HAP-1 (cell line): ENCODE measurements around the gene MIAT.

Experiments
- DNase-seq, 2 experiments: peaks; one replicate each; pipeline ENCODE4 v3.0.0-alpha.2; 2016 to 2020; ENCODE audit warnings: low spot score in 2 of 2
- H3K27me3 ChIP-seq: fragments of 250-450 bp; sonication (Bioruptor Pico); 2 replicates; pipeline ENCODE4 v1.5.1; 2020; ENCODE audit warnings: low read depth, mild to moderate bottlenecking, moderate library complexity
- H3K36me3 ChIP-seq: fragments of 250-450 bp; sonication (Bioruptor Pico); replicated peaks from 2 replicates; pipeline ENCODE4 v1.5.1; 2020; ENCODE audit warnings: mild to moderate bottlenecking
- H3K4me1 ChIP-seq: fragments of 250-450 bp; sonication (Bioruptor Pico); 2 replicates; pipeline ENCODE4 v1.5.1; 2020; ENCODE audit warnings: mild to moderate bottlenecking
- H3K4me3 ChIP-seq: fragments of 250-450 bp; sonication (Bioruptor Pico); 2 replicates; pipeline ENCODE4 v1.5.1; 2020; ENCODE audit warnings: mild to moderate bottlenecking, moderate library complexity
- H3K9me3 ChIP-seq: fragments of 250-450 bp; sonication (Bioruptor Pico); 2 replicates; pipeline ENCODE4 v1.5.1; 2020; ENCODE audit warnings: mild to moderate bottlenecking, moderate library complexity
- in situ Hi-C: fragments of 300-500 bp; cut with MboI; formaldehyde crosslinking; loops from 3 replicates; pipeline ENCODE4 v1.14.3; 2020; ENCODE audit warnings: low sequenced_read_pairs, inconsistent platforms, mixed read lengths

Gene MIAT

GRCh38 chr22:26619510-26619909 is 37.9 kb upstream of the MIAT start:
- Histone ChIP-seq H3K36me3 (no peaks in the 10 kb centered on the region), H3K4me3 (no peak overlapping the region), H3K9me3 (no peaks in the 10 kb centered on the region), H3K27me3 (peaks cover 58% of the 10 kb centered on the region), H3K4me1 (no peaks in the 10 kb centered on the region)
- DNase-seq = no peak
- in situ Hi-C loops = no loop called here

GRCh38 chr22:26620197-26620596 is 37.2 kb upstream of the MIAT start:
- H3K4me3 ChIP-seq = no peak overlapping the region
- no peaks in the 10 kb centered on the region for H3K4me1 ChIP-seq
- no peak for DNase-seq
- no peaks in the 10 kb centered on the region for H3K36me3 ChIP-seq
- H3K9me3 ChIP-seq = no peaks in the 10 kb centered on the region
- in situ Hi-C loops = no loop called here
- peaks cover 51% of the 10 kb centered on the region for H3K27me3 ChIP-seq

GRCh38 chr22:26621663-26622062 is 35.7 kb upstream of the MIAT start, which contains the start of gene CRYBA4:
Gene CRYBA4 (plus strand): TSS chr22:26621963. CDS start chr22:26622597, 634 bp downstream.
- DNase-seq = no peak
- no peak within 1 kb of the TSS for H3K4me3 ChIP-seq
- H3K4me1 ChIP-seq = no peaks in the 10 kb centered on the region
- peaks cover 41% of the 10 kb centered on the region for H3K27me3 ChIP-seq
- in situ Hi-C loops = no loop called here
- H3K36me3 ChIP-seq = no peaks in the 10 kb centered on the region
- H3K9me3 ChIP-seq = no peaks in the 10 kb centered on the region

- Histone ChIP-seq H3K27me3 (peaks cover 20% of the 10 kb centered on the region), H3K36me3 (no peaks in the 10 kb centered on the region), H3K4me1 (no peaks in the 10 kb centered on the region), H3K4me3 (no peak overlapping the region), H3K9me3 (no peaks in the 10 kb centered on the region)
- DNase-seq = no peak
- in situ Hi-C loops = no loop called here
Measured at GRCh38 chr22:26623984-26624383, 33.4 kb upstream of the MIAT start.

GRCh38 chr22:26624803-26625202 is 32.6 kb upstream of the MIAT start:
- Histone ChIP-seq H3K36me3 (no peaks in the 10 kb centered on the region), H3K4me3 (no peak overlapping the region), H3K9me3 (no peaks in the 10 kb centered on the region), H3K27me3 (peaks cover 18% of the 10 kb centered on the region), H3K4me1 (no peaks in the 10 kb centered on the region)
- in situ Hi-C loops = no loop called here
- DNase-seq = no peak

- Histone ChIP-seq H3K4me3 (no peak overlapping the region), H3K27me3 (peaks cover 3% of the 10 kb centered on the region; the same call in 1 of the 2 replicates), H3K4me1 (no peaks in the 10 kb centered on the region), H3K9me3 (no peaks in the 10 kb centered on the region), H3K36me3 (no peaks in the 10 kb centered on the region)
- no peak for DNase-seq
- in situ Hi-C loops = no loop called here
Measured at GRCh38 chr22:26629988-26630761, 27.2 kb upstream of the MIAT start.

- Histone ChIP-seq H3K4me3 (no peak overlapping the region), H3K9me3 (no peaks in the 10 kb centered on the region; the same call in 1 of the 2 replicates), H3K27me3 (peaks cover 3% of the 10 kb centered on the region; the same call in 1 of the 2 replicates), H3K4me1 (no peaks in the 10 kb centered on the region), H3K36me3 (no peaks in the 10 kb centered on the region)
- in situ Hi-C loops = no loop called here
- DNase-seq = no peak
Measured at GRCh38 chr22:26631282-26631681, 26.1 kb upstream of the MIAT start.

- Histone ChIP-seq H3K9me3 (no peaks in the 10 kb centered on the region; the same call in 1 of the 2 replicates), H3K36me3 (no peaks in the 10 kb centered on the region), H3K4me3 (no peak overlapping the region), H3K4me1 (no peaks in the 10 kb centered on the region), H3K27me3 (no peaks in the 10 kb centered on the region)
- in situ Hi-C loops = no loop called here
- DNase-seq = no peak
Measured at GRCh38 chr22:26632422-26633155, 24.8 kb upstream of the MIAT start.

GRCh38 chr22:26634189-26634588 is 23.2 kb upstream of the MIAT start:
- in situ Hi-C loops = no loop called here
- Histone ChIP-seq H3K36me3 (no peaks in the 10 kb centered on the region), H3K9me3 (no peaks in the 10 kb centered on the region; the same call in 1 of the 2 replicates), H3K4me1 (no peaks in the 10 kb centered on the region), H3K4me3 (no peak overlapping the region), H3K27me3 (0 out of 2 replicates have a peak, but pooled peaks cover 6% of the 10 kb centered on the region)
- DNase-seq = no peak

- Histone ChIP-seq H3K4me3 (no peak overlapping the region), H3K36me3 (no peaks in the 10 kb centered on the region), H3K9me3 (no peaks in the 10 kb centered on the region; the same call in 1 of the 2 replicates), H3K4me1 (no peaks in the 10 kb centered on the region), H3K27me3 (0 out of 2 replicates have a peak, but pooled peaks cover 6% of the 10 kb centered on the region)
- DNase-seq = no peak
- in situ Hi-C loops = no loop called here
Measured at GRCh38 chr22:26635117-26635516, 22.3 kb upstream of the MIAT start.

GRCh38 chr22:26636296-26636695 is 21.1 kb upstream of the MIAT start:
- H3K9me3 ChIP-seq = no peaks in the 10 kb centered on the region; the same call in 1 of the 2 replicates
- no peak overlapping the region for H3K4me3 ChIP-seq
- H3K4me1 ChIP-seq = no peaks in the 10 kb centered on the region
- DNase-seq = no peak
- in situ Hi-C loops = no loop called here
- no peaks in the 10 kb centered on the region for H3K36me3 ChIP-seq
- H3K27me3 ChIP-seq = 0 out of 2 replicates have a peak, but pooled peaks cover 6% of the 10 kb centered on the region

- Histone ChIP-seq H3K9me3 (no peaks in the 10 kb centered on the region), H3K27me3 (0 out of 2 replicates have a peak, but pooled peaks cover 6% of the 10 kb centered on the region), H3K36me3 (no peaks in the 10 kb centered on the region), H3K4me1 (peaks cover 22% of the 10 kb centered on the region), H3K4me3 (no peak overlapping the region)
- peak; percentile 46 to 58 for DNase-seq
- in situ Hi-C loops = no loop called here
Measured at GRCh38 chr22:26642465-26643417, 14.6 kb upstream of the MIAT start.

GRCh38 chr22:26643418-26644100 is 13.8 kb upstream of the MIAT start:
- DNase-seq = no peak
- Histone ChIP-seq H3K27me3 (0 out of 2 replicates have a peak, but pooled peaks cover 2% of the 10 kb centered on the region), H3K9me3 (no peaks in the 10 kb centered on the region), H3K4me3 (no peak overlapping the region), H3K36me3 (no peaks in the 10 kb centered on the region), H3K4me1 (peaks cover 31% of the 10 kb centered on the region)
- in situ Hi-C loops = no loop called here
